ENCODE data around the gene CLIP4. TPM values are rescaled to one million over a fixed set of nuclear protein-coding genes. Genes with fewer than 3 reads are reported as not detected.

The CLIP4 gene
- total RNA-seq, 1 experiment from 2014 or later = 0.39 TPM

DNA sequence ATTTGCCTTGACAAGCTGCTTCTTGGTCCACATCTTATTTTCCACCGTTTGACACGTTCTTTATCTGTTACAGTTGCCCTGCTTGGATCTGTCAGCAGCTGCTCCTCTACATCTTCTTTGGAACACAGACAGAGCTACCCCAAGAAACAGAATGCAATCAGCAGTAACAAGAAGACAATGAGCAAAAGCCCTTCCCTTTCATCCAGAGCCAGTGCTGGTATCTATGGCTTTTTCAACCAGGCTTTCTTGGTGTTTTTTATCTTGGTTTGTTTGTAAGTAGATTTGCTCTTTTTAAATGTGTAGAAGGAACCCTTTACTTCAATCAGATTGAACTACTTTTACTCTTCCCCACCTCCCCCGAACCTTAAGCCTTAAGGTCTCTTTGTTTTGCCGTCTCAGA lies 41.9 kb downstream of the CLIP4 start:
- no peak for DNase-seq (ENCODE audit: low spot score)
- ATAC-seq = no peak
- TF ChIP-seq, protein P1, sequence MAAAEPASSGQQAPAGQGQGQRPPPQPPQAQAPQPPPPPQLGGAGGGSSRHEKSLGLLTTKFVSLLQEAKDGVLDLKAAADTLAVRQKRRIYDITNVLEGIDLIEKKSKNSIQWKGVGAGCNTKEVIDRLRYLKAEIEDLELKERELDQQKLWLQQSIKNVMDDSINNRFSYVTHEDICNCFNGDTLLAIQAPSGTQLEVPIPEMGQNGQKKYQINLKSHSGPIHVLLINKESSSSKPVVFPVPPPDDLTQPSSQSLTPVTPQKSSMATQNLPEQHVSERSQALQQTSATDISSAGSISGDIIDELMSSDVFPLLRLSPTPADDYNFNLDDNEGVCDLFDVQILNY (CRISPR knock-in tag; IDR thresholded peaks at IDR 0.05) = no peak
- TF ChIP-seq ZNF416 (CRISPR knock-in tag; IDR thresholded peaks at IDR 0.05) = no peak
- no peak for TF ChIP-seq USF1 (CRISPR knock-in tag; IDR thresholded peaks at IDR 0.05)
- TF ChIP-seq ARID4B (CRISPR knock-in tag; IDR thresholded peaks at IDR 0.05; ENCODE audit: borderline replicate concordance) = no peak
- no peak for TF ChIP-seq ZMAT4 (CRISPR knock-in tag; IDR thresholded peaks at IDR 0.05)
- TF ChIP-seq, protein P2, sequence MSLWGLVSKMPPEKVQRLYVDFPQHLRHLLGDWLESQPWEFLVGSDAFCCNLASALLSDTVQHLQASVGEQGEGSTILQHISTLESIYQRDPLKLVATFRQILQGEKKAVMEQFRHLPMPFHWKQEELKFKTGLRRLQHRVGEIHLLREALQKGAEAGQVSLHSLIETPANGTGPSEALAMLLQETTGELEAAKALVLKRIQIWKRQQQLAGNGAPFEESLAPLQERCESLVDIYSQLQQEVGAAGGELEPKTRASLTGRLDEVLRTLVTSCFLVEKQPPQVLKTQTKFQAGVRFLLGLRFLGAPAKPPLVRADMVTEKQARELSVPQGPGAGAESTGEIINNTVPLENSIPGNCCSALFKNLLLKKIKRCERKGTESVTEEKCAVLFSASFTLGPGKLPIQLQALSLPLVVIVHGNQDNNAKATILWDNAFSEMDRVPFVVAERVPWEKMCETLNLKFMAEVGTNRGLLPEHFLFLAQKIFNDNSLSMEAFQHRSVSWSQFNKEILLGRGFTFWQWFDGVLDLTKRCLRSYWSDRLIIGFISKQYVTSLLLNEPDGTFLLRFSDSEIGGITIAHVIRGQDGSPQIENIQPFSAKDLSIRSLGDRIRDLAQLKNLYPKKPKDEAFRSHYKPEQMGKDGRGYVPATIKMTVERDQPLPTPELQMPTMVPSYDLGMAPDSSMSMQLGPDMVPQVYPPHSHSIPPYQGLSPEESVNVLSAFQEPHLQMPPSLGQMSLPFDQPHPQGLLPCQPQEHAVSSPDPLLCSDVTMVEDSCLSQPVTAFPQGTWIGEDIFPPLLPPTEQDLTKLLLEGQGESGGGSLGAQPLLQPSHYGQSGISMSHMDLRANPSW (CRISPR knock-in tag; conservative IDR thresholded peaks at IDR 0.05; ENCODE audit: low read depth) = no peak
- TF ChIP-seq, protein P3, sequence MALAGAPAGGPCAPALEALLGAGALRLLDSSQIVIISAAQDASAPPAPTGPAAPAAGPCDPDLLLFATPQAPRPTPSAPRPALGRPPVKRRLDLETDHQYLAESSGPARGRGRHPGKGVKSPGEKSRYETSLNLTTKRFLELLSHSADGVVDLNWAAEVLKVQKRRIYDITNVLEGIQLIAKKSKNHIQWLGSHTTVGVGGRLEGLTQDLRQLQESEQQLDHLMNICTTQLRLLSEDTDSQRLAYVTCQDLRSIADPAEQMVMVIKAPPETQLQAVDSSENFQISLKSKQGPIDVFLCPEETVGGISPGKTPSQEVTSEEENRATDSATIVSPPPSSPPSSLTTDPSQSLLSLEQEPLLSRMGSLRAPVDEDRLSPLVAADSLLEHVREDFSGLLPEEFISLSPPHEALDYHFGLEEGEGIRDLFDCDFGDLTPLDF (CRISPR knock-in tag; IDR thresholded peaks at IDR 0.05) = no peak
- no peak for TF ChIP-seq FOXJ3 (CRISPR knock-in tag; IDR thresholded peaks at IDR 0.05; ENCODE audit: borderline replicate concordance)
- no peak for TF ChIP-seq ZBTB21 (CRISPR knock-in tag; IDR thresholded peaks at IDR 0.05; ENCODE audit: borderline replicate concordance)
- no peak for TF ChIP-seq JUN (CRISPR knock-in tag; IDR thresholded peaks at IDR 0.05)
- no peak for TF ChIP-seq NFE2L1 (CRISPR knock-in tag; IDR thresholded peaks at IDR 0.05)
- Mint-ChIP-seq H3K36me3 (no peaks in the 10 kb centered on the region), H3K4me3 (no peak overlapping the region), H3K9me3 (no peaks in the 10 kb centered on the region), H3K27ac (no peak overlapping the region), H3K27me3 (ENCODE audit: low read depth) (no peaks in the 10 kb centered on the region), H3K4me1 (peaks cover 10% of the 10 kb centered on the region)
- ChIA-PET POLR2A (no interaction called here), CTCF (no interaction called here)

DNA sequence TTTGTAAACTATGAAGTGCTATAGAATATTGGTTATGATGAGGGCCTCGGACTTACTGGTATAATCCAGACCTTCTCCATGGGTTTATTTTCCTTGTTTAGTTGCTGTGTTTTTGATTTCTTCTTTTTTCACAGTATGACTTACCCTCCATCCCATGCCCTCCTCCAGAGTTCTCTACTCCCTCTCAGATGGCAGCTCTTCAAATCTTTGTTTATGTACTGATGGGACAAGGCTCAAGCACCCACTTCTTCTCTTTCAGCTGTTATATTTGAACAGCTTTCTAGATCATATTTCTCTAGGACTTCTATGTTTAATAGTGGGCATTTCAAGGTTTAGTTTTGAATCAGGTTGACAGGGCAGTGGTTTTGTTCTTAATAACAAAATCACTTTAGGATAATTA lies 43.9 kb downstream of the CLIP4 start:
- Mint-ChIP-seq H3K4me3 (no peak overlapping the region), H3K36me3 (no peaks in the 10 kb centered on the region), H3K27ac (no peak overlapping the region), H3K9me3 (no peaks in the 10 kb centered on the region), H3K27me3 (ENCODE audit: low read depth) (no peaks in the 10 kb centered on the region), H3K4me1 (peaks cover 21% of the 10 kb centered on the region)
- no peak for TF ChIP-seq ZNF263 (CRISPR knock-in tag; IDR thresholded peaks at IDR 0.05; ENCODE audit: low read depth)
- no peak for TF ChIP-seq RORB (CRISPR knock-in tag; IDR thresholded peaks at IDR 0.05)
- TF ChIP-seq GTF2I (CRISPR knock-in tag; conservative IDR thresholded peaks at IDR 0.05) = no peak
- TF ChIP-seq SMAD3 (CRISPR knock-in tag; IDR thresholded peaks at IDR 0.05; ENCODE audit: borderline replicate concordance) = no peak
- TF ChIP-seq IRF1 (CRISPR knock-in tag; IDR thresholded peaks at IDR 0.05) = no peak
- no peak for TF ChIP-seq ZNF317 (CRISPR knock-in tag; IDR thresholded peaks at IDR 0.05; ENCODE audit: borderline replicate concordance, low read depth)
- TF ChIP-seq MYBL2 (CRISPR knock-in tag; IDR thresholded peaks at IDR 0.05) = no peak
- TF ChIP-seq FOXK1 (CRISPR knock-in tag; IDR thresholded peaks at IDR 0.05) = no peak
- TF ChIP-seq CREM (CRISPR knock-in tag; IDR thresholded peaks at IDR 0.05) = no peak
- no peak for TF ChIP-seq ZBTB21 (CRISPR knock-in tag; IDR thresholded peaks at IDR 0.05; ENCODE audit: borderline replicate concordance)
- TF ChIP-seq, protein P1 (CRISPR knock-in tag; IDR thresholded peaks at IDR 0.05) = no peak
- TF ChIP-seq TEAD4 (CRISPR knock-in tag; IDR thresholded peaks at IDR 0.05) = no peak
- DNase-seq (ENCODE audit: low spot score) (no peak), ATAC-seq (no peak)
- ChIA-PET POLR2A (no interaction called here), CTCF (no interaction called here)
